H9 (cell line): ENCODE data around the gene ARHGAP4. TPM values are rescaled to one million over a fixed set of nuclear protein-coding genes. Genes with fewer than 3 reads are reported as not detected.

Experiments
- DNase-seq: peaks from one replicate; pipeline ENCODE4 v3.0.0-alpha.2; 2017
- H2AFZ ChIP-seq: one replicate; pipeline ENCODE4 v1.6.1; 2013; ENCODE audit warnings: mild to moderate bottlenecking, low read length, control low read depth, moderate library complexity
- H2AK5ac ChIP-seq: 2 replicates; pipeline ENCODE4 v1.6.1; 2013; ENCODE audit warnings: low read length, control low read depth, mixed read lengths; ENCODE audit not compliant: insufficient read length
- H2BK120ac ChIP-seq: one replicate; pipeline ENCODE4 v1.6.1; 2013; ENCODE audit warnings: low read depth, mild to moderate bottlenecking, low read length, control low read depth, inconsistent platforms; ENCODE audit not compliant: poor library complexity, severe bottlenecking
- H2BK12ac ChIP-seq: 2 replicates; pipeline ENCODE4 v1.6.1; 2013; ENCODE audit warnings: low read length, control low read depth, mixed read lengths, low read depth; ENCODE audit not compliant: insufficient read length
- H2BK15ac ChIP-seq: 2 replicates; pipeline ENCODE4 v1.6.1; 2013; ENCODE audit warnings: low read depth, low read length, control low read depth
- H2BK20ac ChIP-seq: one replicate; pipeline ENCODE4 v1.6.1; 2013; ENCODE audit warnings: low read depth, mild to moderate bottlenecking, low read length, control low read depth, inconsistent platforms; ENCODE audit not compliant: poor library complexity, severe bottlenecking
- H2BK5ac ChIP-seq: 2 replicates; pipeline ENCODE4 v1.6.1; 2013; ENCODE audit warnings: low read length, control low read depth, mixed read lengths; ENCODE audit not compliant: insufficient read length
- H3K14ac ChIP-seq: 2 replicates; pipeline ENCODE4 v1.6.1; 2013; ENCODE audit warnings: low read length, control low read depth; ENCODE audit not compliant: insufficient read depth
- H3K18ac ChIP-seq: 2 replicates; pipeline ENCODE4 v1.6.1; 2013; ENCODE audit warnings: low read depth, mild to moderate bottlenecking, mixed read lengths, low read length, control low read depth; ENCODE audit not compliant: insufficient read length
- H3K23ac ChIP-seq: 2 replicates; pipeline ENCODE4 v1.6.1; 2013; ENCODE audit warnings: low read length, control low read depth, mixed read lengths, low read depth; ENCODE audit not compliant: insufficient read length
- H3K23me2 ChIP-seq: 2 replicates; pipeline ENCODE4 v1.6.1; 2013; ENCODE audit warnings: low read depth, mild to moderate bottlenecking, mixed read lengths, low read length, control low read depth; ENCODE audit not compliant: insufficient read length, poor library complexity, severe bottlenecking
- H3K27ac ChIP-seq: 2 replicates; pipeline ENCODE4 v1.5.1; 2013; ENCODE audit warnings: low read length, control low read depth, mixed read lengths, low read depth; ENCODE audit not compliant: insufficient read length
- H3K27me3 ChIP-seq: 2 replicates; pipeline ENCODE4 v1.6.1; 2013; ENCODE audit warnings: low read length, control low read depth, inconsistent platforms; ENCODE audit not compliant: insufficient read depth
- H3K4ac ChIP-seq: 2 replicates; pipeline ENCODE4 v1.6.1; 2013; ENCODE audit warnings: low read depth, mild to moderate bottlenecking, control low read depth, inconsistent platforms, low read length, moderate library complexity
- H3K4me1 ChIP-seq: 2 replicates; pipeline ENCODE4 v1.6.1; 2013; ENCODE audit warnings: low read length, control low read depth, inconsistent platforms; ENCODE audit not compliant: insufficient read depth
- H3K4me2 ChIP-seq: 2 replicates; pipeline ENCODE4 v1.6.1; 2013; ENCODE audit warnings: low read length, control low read depth, mixed read lengths; ENCODE audit not compliant: insufficient read length, insufficient read depth
- H3K56ac ChIP-seq: 2 replicates; pipeline ENCODE4 v1.6.1; 2013; ENCODE audit warnings: low read depth, mild to moderate bottlenecking, mixed read lengths, low read length, control low read depth; ENCODE audit not compliant: insufficient read length
- H3K79me1 ChIP-seq: 2 replicates; pipeline ENCODE4 v1.6.1; 2013; ENCODE audit warnings: low read depth, mild to moderate bottlenecking, moderate library complexity, low read length, control low read depth, inconsistent platforms; ENCODE audit not compliant: insufficient read depth, poor library complexity, severe bottlenecking
- H3K79me2 ChIP-seq: 2 replicates; pipeline ENCODE4 v1.6.1; 2013; ENCODE audit warnings: low read length, control low read depth, inconsistent platforms; ENCODE audit not compliant: insufficient read depth
- H3K9ac ChIP-seq: 2 replicates; pipeline ENCODE4 v1.6.1; 2013; ENCODE audit warnings: low read length, control low read depth, mixed read lengths; ENCODE audit not compliant: insufficient read length; ENCODE audit errors: extremely low read depth
- H3K9me3 ChIP-seq: one replicate; pipeline ENCODE4 v1.6.1; 2013; ENCODE audit warnings: low read depth, low read length, inconsistent platforms; ENCODE audit not compliant: control insufficient read depth
- H3T11ph ChIP-seq: one replicate; pipeline ENCODE4 v1.6.1; 2013; ENCODE audit warnings: mild to moderate bottlenecking, low read length, control low read depth, inconsistent platforms
- H4K20me1 ChIP-seq: one replicate; pipeline ENCODE4 v1.6.1; 2013; ENCODE audit not compliant: control insufficient read depth, insufficient read length, insufficient read depth
- H4K5ac ChIP-seq: 2 replicates; pipeline ENCODE4 v1.6.1; 2013; ENCODE audit warnings: low read depth, mild to moderate bottlenecking, mixed read lengths, low read length, control low read depth; ENCODE audit not compliant: insufficient read length
- H4K8ac ChIP-seq: replicated peaks from 2 replicates; pipeline ENCODE4 v1.6.1; 2013; ENCODE audit warnings: low read length, control low read depth, mixed read lengths, low read depth; ENCODE audit not compliant: insufficient read length
- H4K91ac ChIP-seq: 2 replicates; pipeline ENCODE4 v1.6.1; 2013; ENCODE audit warnings: low read depth, mild to moderate bottlenecking, moderate library complexity, mixed read lengths, low read length, control low read depth; ENCODE audit not compliant: insufficient read length
- H3K27ac Mint-ChIP-seq, 3 experiments: 2 replicates in 2 of 3; 3 replicates in 1 of 3; pipeline ENCODE4 v1.8.0; 2020 to 2021; ENCODE audit warnings: mixed read lengths in 3 of 3, mild to moderate bottlenecking in 1 of 3, moderate library complexity in 1 of 3
- H3K27me3 Mint-ChIP-seq: 2 replicates; pipeline ENCODE4 v1.8.0; 2021; ENCODE audit warnings: low read depth, mild to moderate bottlenecking, moderate library complexity, mixed read lengths
- H3K36me3 Mint-ChIP-seq, 3 experiments: 2 replicates in 2 of 3; 3 replicates in 1 of 3; pipeline ENCODE4 v1.8.0; 2020 to 2021; ENCODE audit warnings: low read depth in 3 of 3, mixed read lengths in 3 of 3; ENCODE audit not compliant: insufficient read depth in 1 of 3
- H3K4me1 Mint-ChIP-seq, 2 experiments: 2 replicates each; pipeline ENCODE4 v1.8.0; 2020; ENCODE audit warnings: mixed read lengths in 2 of 2
- H3K4me3 Mint-ChIP-seq, 2 experiments: 2 replicates in 1 of 2; 3 replicates in 1 of 2; pipeline ENCODE4 v1.8.0; 2020 to 2021; ENCODE audit warnings: mild to moderate bottlenecking in 2 of 2, mixed read lengths in 2 of 2, moderate library complexity in 1 of 2
- H3K9me3 Mint-ChIP-seq, 2 experiments: 2 replicates in 1 of 2; 3 replicates in 1 of 2; pipeline ENCODE4 v1.8.0; 2020; ENCODE audit warnings: mild to moderate bottlenecking in 2 of 2, mixed read lengths in 2 of 2, moderate library complexity in 1 of 2
- WGBS: extraction: QIAGEN DNeasy Blood & Tissue Kit; methylation state at CpG from one replicate; pipeline ENCODE4 v1.1.7; 2013; ENCODE audit warnings: missing lambda C conversion rate, low lambda C conversion rate, mixed read lengths; ENCODE audit not compliant: insufficient read length; ENCODE audit errors: extremely low coverage; 5-methylcytosine and 5-hydroxymethylcytosine counted together
- total RNA-seq: library from RNA; stranded (reverse); gene quantifications from 2 replicates; pipeline ENCODE4 v1.2.1, GENCODE V29; 2021
- TF ChIP-seq, protein P1 (sequence below): fragments of 200-600 bp; sonication (generic); conservative IDR thresholded peaks from 3 replicates; pipeline ENCODE4 v1.8.0; 2021; ENCODE audit warnings: antibody characterized with exemption, mild to moderate bottlenecking

ARHGAP4 gene
- total RNA-seq, 1 experiment from 2014 or later, result 37.8 TPM

DNA sequence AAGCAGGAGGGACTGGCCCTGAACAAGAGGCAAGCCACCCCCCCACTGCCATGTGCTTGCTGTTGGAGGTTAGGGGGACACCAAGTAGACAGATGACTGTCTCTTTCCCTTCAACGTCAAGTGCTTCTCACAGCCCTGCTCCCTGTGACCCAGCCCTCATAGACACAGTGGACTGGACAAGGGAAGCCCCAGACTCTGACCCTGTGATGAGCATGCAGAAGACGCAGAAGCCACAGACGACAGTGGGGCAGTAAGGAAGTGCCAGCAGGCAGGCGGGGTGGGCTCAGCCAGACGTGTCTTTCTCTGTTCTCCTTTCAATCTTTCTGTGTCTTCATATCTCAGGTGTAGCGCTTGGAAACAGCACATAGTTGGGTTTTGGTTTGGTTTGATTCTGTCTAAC, 37.7 kb downstream of the ARHGAP4 start:
- Histone ChIP-seq H3K23me2 (peaks cover 4% of the 10 kb centered on the region), H3K9me3 (peaks cover 18% of the 10 kb centered on the region), H4K5ac (no peak overlapping the region), H2BK15ac (no peak overlapping the region), H4K8ac (no peak overlapping the region), H2BK20ac (no peak overlapping the region), H4K91ac (no peak overlapping the region), H3K9ac (no peak overlapping the region), H2BK5ac (no peak overlapping the region), H3T11ph (no peak overlapping the region), H3K4me1 (no peaks in the 10 kb centered on the region), H3K27me3 (no peaks in the 10 kb centered on the region), H2BK120ac (no peak overlapping the region), H3K4me2 (no peak overlapping the region), H3K18ac (no peak overlapping the region), H4K20me1 (no peaks in the 10 kb centered on the region), H3K27ac (no peak overlapping the region), H3K79me2 (no peaks in the 10 kb centered on the region), H2BK12ac (no peak overlapping the region), H2AK5ac (no peak overlapping the region), H3K4ac (no peak overlapping the region), H3K23ac (no peak overlapping the region), H3K14ac (no peak overlapping the region), H3K56ac (no peak overlapping the region), H2AFZ (no peak overlapping the region), H3K79me1 (no peaks in the 10 kb centered on the region)
- Mint-ChIP-seq H3K9me3 (peaks cover 62 to 67% of the 10 kb centered on the region in 2 experiments), H3K27ac (no peak overlapping the region), H3K36me3 (peaks cover 4 to 16% (median 11%) of the 10 kb centered on the region in 3 experiments; a peak in 6 of 7 replicates), H3K4me1 (peaks cover 13 to 18% of the 10 kb centered on the region in 2 experiments), H3K27me3 (peaks cover 28% of the 10 kb centered on the region), H3K4me3 (no peak overlapping the region)
- TF ChIP-seq, protein P1, sequence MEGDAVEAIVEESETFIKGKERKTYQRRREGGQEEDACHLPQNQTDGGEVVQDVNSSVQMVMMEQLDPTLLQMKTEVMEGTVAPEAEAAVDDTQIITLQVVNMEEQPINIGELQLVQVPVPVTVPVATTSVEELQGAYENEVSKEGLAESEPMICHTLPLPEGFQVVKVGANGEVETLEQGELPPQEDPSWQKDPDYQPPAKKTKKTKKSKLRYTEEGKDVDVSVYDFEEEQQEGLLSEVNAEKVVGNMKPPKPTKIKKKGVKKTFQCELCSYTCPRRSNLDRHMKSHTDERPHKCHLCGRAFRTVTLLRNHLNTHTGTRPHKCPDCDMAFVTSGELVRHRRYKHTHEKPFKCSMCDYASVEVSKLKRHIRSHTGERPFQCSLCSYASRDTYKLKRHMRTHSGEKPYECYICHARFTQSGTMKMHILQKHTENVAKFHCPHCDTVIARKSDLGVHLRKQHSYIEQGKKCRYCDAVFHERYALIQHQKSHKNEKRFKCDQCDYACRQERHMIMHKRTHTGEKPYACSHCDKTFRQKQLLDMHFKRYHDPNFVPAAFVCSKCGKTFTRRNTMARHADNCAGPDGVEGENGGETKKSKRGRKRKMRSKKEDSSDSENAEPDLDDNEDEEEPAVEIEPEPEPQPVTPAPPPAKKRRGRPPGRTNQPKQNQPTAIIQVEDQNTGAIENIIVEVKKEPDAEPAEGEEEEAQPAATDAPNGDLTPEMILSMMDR, result no peak
- no CpG with 5 or more reads among the region's 6 CpGs for WGBS
- no peak for DNase-seq
